Measurements from ENCODE around the gene SEC23A.

DNA sequence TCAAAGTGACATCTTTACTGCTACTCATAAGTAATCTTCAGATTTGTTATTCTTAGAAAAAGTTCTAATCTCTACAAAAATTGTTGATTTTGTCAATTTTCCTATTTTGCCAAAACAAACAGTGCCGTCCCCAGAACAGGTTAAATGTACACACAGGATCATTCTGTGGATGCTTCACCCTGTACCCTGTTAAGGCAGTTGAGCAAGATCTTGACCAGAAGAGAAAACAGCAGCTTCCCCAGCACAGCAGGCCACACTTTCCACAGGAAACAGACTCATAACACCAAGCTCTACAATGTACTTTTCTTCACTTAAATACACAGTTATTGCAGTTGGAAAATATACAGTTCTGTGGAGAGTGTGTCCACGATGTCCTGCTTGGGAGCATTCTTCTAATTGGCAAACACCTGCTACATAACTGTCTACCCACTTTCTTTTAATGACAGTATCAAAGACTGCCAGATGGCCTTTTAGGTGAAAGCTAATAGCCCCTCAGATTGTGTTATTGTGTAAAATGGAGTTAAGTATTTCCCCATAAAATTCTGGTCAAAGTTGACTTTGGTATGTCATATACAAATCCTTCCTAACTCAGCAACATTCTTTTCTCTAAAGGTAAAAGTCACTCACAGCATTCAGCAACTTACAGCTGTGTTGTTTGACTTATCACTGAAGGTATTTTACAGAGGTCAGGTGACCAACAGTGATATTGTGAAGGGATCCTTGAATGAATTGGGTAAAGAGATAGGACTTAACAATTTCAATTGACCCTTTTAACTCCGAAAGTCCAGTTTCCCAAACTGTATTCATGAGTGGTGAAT lies 77.0 kb downstream of the SEC23A start:
- no peak for TF ChIP-seq POLR2A (IDR thresholded peaks at IDR 0.05)
- TF ChIP-seq, protein P1, sequence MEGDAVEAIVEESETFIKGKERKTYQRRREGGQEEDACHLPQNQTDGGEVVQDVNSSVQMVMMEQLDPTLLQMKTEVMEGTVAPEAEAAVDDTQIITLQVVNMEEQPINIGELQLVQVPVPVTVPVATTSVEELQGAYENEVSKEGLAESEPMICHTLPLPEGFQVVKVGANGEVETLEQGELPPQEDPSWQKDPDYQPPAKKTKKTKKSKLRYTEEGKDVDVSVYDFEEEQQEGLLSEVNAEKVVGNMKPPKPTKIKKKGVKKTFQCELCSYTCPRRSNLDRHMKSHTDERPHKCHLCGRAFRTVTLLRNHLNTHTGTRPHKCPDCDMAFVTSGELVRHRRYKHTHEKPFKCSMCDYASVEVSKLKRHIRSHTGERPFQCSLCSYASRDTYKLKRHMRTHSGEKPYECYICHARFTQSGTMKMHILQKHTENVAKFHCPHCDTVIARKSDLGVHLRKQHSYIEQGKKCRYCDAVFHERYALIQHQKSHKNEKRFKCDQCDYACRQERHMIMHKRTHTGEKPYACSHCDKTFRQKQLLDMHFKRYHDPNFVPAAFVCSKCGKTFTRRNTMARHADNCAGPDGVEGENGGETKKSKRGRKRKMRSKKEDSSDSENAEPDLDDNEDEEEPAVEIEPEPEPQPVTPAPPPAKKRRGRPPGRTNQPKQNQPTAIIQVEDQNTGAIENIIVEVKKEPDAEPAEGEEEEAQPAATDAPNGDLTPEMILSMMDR (IDR thresholded peaks at IDR 0.05), result no peak
